HepG2 (cell line): Measurements from ENCODE around the gene TIGAR. TPM values are rescaled to one million over a fixed set of nuclear protein-coding genes. Genes with fewer than 3 reads are reported as not detected.

Source experiments
- CEBPB ChIP-seq: IDR thresholded peaks from 2 replicates; pipeline ENCODE4 v1.6.1; 2011; ENCODE audit warnings: low read depth, low read length, improper control_type of control experiment, borderline replicate concordance
- CHD4 ChIP-seq: fragments of 200-600 bp; sonication (generic); IDR thresholded peaks from 2 replicates; pipeline ENCODE4 v1.7.0; 2017; ENCODE audit warnings: mild to moderate bottlenecking, low read length, borderline replicate concordance
- EP300 ChIP-seq, 3 experiments: sonication (generic) in 1 of 3; formaldehyde crosslinking in 1 of 3; IDR thresholded peaks; 2 replicates each; pipeline versions ENCODE4 v1.5.1 to v1.6.1; 2011 to 2020; ENCODE audit warnings: low read depth in 2 of 3, low read length in 2 of 3, borderline replicate concordance in 1 of 3, improper control_type of control experiment in 1 of 3, mild to moderate bottlenecking in 1 of 3, missing genetic modification reagents in 1 of 3, moderate library complexity in 1 of 3
- GATAD2A ChIP-seq: IDR thresholded peaks from 2 replicates; pipeline ENCODE4 v1.6.1; 2016
- GTF3A ChIP-seq: sonication (generic); formaldehyde crosslinking; conservative IDR thresholded peaks from 2 replicates; pipeline ENCODE4 v1.4.0; 2020; ENCODE audit warnings: mild to moderate bottlenecking, missing genetic modification reagents
- HNF4A ChIP-seq: sonication (generic); formaldehyde crosslinking; IDR thresholded peaks from 2 replicates; pipeline ENCODE4 v1.4.0; 2020; ENCODE audit warnings: missing genetic modification reagents
- ISL2 ChIP-seq: sonication (generic); formaldehyde crosslinking; IDR thresholded peaks from 2 replicates; pipeline ENCODE4 v1.5.0; 2020; ENCODE audit warnings: missing genetic modification reagents
- LCORL ChIP-seq, 2 experiments: fragments of 450-650 bp in 1 of 2; sonication (generic) in 1 of 2; formaldehyde crosslinking in 1 of 2; IDR thresholded peaks; 2 replicates each; pipeline versions ENCODE4 v1.5.0 to v1.6.1; 2017 to 2020; ENCODE audit warnings: antibody characterized with exemption in 1 of 2, missing genetic modification reagents in 1 of 2
- PCBP1 ChIP-seq: fragments of 200-400 bp; formaldehyde crosslinking; IDR thresholded peaks from 2 replicates; pipeline ENCODE4 v1.6.1; 2017; ENCODE audit warnings: mild to moderate bottlenecking, low read depth, low read length, borderline replicate concordance
- REPIN1 ChIP-seq: sonication (generic); formaldehyde crosslinking; IDR thresholded peaks from 2 replicates; pipeline ENCODE4 v1.8.0; 2022; ENCODE audit warnings: missing genetic modification reagents, low read depth, mild to moderate bottlenecking, borderline replicate concordance
- SAP130 ChIP-seq: IDR thresholded peaks from 2 replicates; pipeline ENCODE4 v1.6.1; 2016; ENCODE audit warnings: low read depth
- SIN3B ChIP-seq: fragments of 150-350 bp; IDR thresholded peaks from 2 replicates; pipeline ENCODE4 v1.6.1; 2014; ENCODE audit warnings: low read length
- SOX5 ChIP-seq: IDR thresholded peaks from 2 replicates; pipeline ENCODE4 v1.6.1; 2016; ENCODE audit warnings: borderline replicate concordance
- SP5 ChIP-seq: IDR thresholded peaks from 2 replicates; pipeline ENCODE4 v1.6.1; 2016; ENCODE audit warnings: low read depth, borderline replicate concordance
- TBL1XR1 ChIP-seq: fragments of 150-350 bp; IDR thresholded peaks from 2 replicates; pipeline ENCODE4 v1.6.1; 2014; ENCODE audit warnings: borderline replicate concordance, low read length; ENCODE audit not compliant: partially characterized antibody
- ZFP90 ChIP-seq: sonication (generic); formaldehyde crosslinking; IDR thresholded peaks from 2 replicates; pipeline ENCODE4 v1.8.0; 2022; ENCODE audit warnings: missing genetic modification reagents, mild to moderate bottlenecking, inconsistent platforms, borderline replicate concordance
- ZNF317 ChIP-seq: sonication (generic); formaldehyde crosslinking; IDR thresholded peaks from 2 replicates; pipeline ENCODE4 v1.5.0; 2020; ENCODE audit warnings: mild to moderate bottlenecking, missing genetic modification reagents
- ZNF75D ChIP-seq: sonication (generic); formaldehyde crosslinking; IDR thresholded peaks from 2 replicates; pipeline ENCODE4 v1.8.1; 2023; ENCODE audit warnings: missing genetic modification reagents, mild to moderate bottlenecking, borderline replicate concordance
- polyA plus RNA-seq, 8 experiments: library from polyadenylated mRNA; depleted of rRNA in 3 of 8; stranded (reverse) in 7 of 8; unstranded in 1 of 8; fragments of >200 nt; fragmentation: Illumina TruSeq in 4 of 8; extraction: Trizol in 4 of 8; gene quantifications; 2 replicates each; pipeline versions ENCODE4 v1.2.1 to v1.2.3, GENCODE V29; 2011 to 2016; ENCODE audit warnings: low read depth in 4 of 8, missing spikeins in 1 of 8, mixed read lengths in 1 of 8; ENCODE audit not compliant: insufficient read depth in 1 of 8
- total RNA-seq, 5 experiments: library from RNA; depleted of rRNA; stranded (reverse); fragments of >200 nt; fragmentation: Illumina TruSeq; extraction: Trizol; gene quantifications; 2 replicates each; pipeline ENCODE4 v1.2.3, GENCODE V29; 2016; ENCODE audit warnings: low read depth in 1 of 5
- TF ChIP-seq, protein P1 (sequence below): IDR thresholded peaks from 2 replicates; pipeline ENCODE4 v1.6.1; 2012; ENCODE audit warnings: inconsistent platforms
- TF ChIP-seq, protein P2 (sequence below): sonication (generic); formaldehyde crosslinking; IDR thresholded peaks from 2 replicates; pipeline ENCODE4 v1.4.0; 2020; ENCODE audit warnings: missing genetic modification reagents
- TF ChIP-seq, protein P3 (sequence below): sonication (generic); formaldehyde crosslinking; IDR thresholded peaks from 2 replicates; pipeline ENCODE4 v1.5.0; 2020; ENCODE audit warnings: mild to moderate bottlenecking, missing genetic modification reagents
- TF ChIP-seq, protein P4 (sequence below): sonication (generic); formaldehyde crosslinking; IDR thresholded peaks from 2 replicates; pipeline ENCODE4 v1.5.1; 2020; ENCODE audit warnings: mild to moderate bottlenecking, missing genetic modification reagents, moderate library complexity
- TF ChIP-seq, protein P5 (sequence below): sonication (generic); formaldehyde crosslinking; IDR thresholded peaks from 2 replicates; pipeline ENCODE4 v1.4.0; 2020; ENCODE audit warnings: low read depth, mild to moderate bottlenecking, missing genetic modification reagents

Gene TIGAR
- total and polyA plus RNA-seq, 2 of the 13 experiments (the other 11 are each of a cell fraction or from before 2014, with no cell fraction given): 2.6 to 21.8 TPM

DNA sequence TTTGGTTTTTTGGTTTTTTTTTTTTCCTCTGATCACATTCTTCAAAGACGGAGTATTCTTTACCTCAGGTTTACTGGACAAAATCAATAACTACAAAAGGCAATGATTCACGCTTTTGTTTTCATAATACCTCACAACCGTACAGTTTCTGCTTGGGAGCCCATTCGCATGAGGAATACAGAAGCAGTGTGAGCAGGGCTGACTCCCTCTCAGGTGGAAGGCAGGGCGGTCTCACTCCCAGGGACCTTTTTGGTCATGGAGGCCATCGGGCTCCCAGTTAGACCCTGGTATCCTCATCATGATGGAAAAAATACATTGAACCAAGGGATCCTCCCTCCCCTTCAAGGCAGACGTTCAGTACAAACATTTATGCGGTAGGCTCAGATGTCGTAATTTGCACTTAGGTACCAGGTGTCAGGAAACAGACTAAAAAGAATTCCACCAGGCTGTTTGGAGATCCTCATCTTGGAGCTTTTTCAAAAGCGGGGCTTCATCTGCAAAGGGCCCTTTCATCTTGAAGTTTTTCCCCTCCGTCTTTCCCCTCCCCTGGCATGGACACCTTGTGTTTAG is 19.0 kb upstream of the TIGAR start (continued):
- TF ChIP-seq CHD4 (no peak), GATAD2A (CRISPR knock-in tag) (0 out of 2 replicates have a peak, but pooled peaks have one; percentile 9), PCBP1 (no peak), GTF3A (CRISPR knock-in tag) (no peak), LCORL (IDR thresholded peaks at IDR 0.05) (no peak), LCORL (CRISPR knock-in tag; IDR thresholded peaks at IDR 0.05) (0 out of 2 replicates have a peak, but pooled peaks have one; percentile 28), CEBPB (peak; percentile 27; the same call in 1 of the 2 replicates), SAP130 (CRISPR knock-in tag) (0 out of 2 replicates have a peak, but pooled peaks have one; percentile 16), REPIN1 (CRISPR knock-in tag) (0 out of 2 replicates have a peak, but pooled peaks have one; percentile 14), ISL2 (CRISPR knock-in tag) (0 out of 2 replicates have a peak, but pooled peaks have one; percentile 11), HNF4A (CRISPR knock-in tag) (peak; percentile 67), SP5 (CRISPR knock-in tag) (no peak), ZFP90 (CRISPR knock-in tag) (no peak), TBL1XR1 (no peak), ZNF75D (no peak), EP300 (IDR thresholded peaks at IDR 0.05; ENCODE audit: low read depth in 2 of 2, low read length in 2 of 2) (no peak; a peak in 1 of 4 replicates), EP300 (CRISPR knock-in tag; IDR thresholded peaks at IDR 0.05; ENCODE audit: borderline replicate concordance) (no peak), ZNF317 (no peak), SIN3B (no peak), SOX5 (CRISPR knock-in tag) (peak; percentile 34; the same call in 1 of the 2 replicates)
- TF ChIP-seq, protein P1, sequence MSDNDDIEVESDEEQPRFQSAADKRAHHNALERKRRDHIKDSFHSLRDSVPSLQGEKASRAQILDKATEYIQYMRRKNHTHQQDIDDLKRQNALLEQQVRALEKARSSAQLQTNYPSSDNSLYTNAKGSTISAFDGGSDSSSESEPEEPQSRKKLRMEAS: no peak
- TF ChIP-seq, protein P2, sequence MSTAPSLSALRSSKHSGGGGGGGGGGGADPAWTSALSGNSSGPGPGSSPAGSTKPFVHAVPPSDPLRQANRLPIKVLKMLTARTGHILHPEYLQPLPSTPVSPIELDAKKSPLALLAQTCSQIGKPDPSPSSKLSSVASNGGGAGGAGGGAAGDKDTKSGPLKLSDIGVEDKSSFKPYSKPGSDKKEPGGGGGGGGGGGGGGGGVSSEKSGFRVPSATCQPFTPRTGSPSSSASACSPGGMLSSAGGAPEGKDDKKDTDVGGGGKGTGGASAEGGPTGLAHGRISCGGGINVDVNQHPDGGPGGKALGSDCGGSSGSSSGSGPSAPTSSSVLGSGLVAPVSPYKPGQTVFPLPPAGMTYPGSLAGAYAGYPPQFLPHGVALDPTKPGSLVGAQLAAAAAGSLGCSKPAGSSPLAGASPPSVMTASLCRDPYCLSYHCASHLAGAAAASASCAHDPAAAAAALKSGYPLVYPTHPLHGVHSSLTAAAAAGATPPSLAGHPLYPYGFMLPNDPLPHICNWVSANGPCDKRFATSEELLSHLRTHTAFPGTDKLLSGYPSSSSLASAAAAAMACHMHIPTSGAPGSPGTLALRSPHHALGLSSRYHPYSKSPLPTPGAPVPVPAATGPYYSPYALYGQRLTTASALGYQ (CRISPR knock-in tag): no peak
- TF ChIP-seq, protein P3, sequence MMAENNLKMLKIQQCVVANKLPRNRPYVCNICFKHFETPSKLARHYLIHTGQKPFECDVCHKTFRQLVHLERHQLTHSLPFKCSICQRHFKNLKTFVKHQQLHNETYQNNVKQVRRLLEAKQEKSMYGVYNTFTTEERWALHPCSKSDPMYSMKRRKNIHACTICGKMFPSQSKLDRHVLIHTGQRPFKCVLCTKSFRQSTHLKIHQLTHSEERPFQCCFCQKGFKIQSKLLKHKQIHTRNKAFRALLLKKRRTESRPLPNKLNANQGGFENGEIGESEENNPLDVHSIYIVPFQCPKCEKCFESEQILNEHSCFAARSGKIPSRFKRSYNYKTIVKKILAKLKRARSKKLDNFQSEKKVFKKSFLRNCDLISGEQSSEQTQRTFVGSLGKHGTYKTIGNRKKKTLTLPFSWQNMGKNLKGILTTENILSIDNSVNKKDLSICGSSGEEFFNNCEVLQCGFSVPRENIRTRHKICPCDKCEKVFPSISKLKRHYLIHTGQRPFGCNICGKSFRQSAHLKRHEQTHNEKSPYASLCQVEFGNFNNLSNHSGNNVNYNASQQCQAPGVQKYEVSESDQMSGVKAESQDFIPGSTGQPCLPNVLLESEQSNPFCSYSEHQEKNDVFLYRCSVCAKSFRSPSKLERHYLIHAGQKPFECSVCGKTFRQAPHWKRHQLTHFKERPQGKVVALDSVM (CRISPR knock-in tag): no peak
- TF ChIP-seq, protein P4, sequence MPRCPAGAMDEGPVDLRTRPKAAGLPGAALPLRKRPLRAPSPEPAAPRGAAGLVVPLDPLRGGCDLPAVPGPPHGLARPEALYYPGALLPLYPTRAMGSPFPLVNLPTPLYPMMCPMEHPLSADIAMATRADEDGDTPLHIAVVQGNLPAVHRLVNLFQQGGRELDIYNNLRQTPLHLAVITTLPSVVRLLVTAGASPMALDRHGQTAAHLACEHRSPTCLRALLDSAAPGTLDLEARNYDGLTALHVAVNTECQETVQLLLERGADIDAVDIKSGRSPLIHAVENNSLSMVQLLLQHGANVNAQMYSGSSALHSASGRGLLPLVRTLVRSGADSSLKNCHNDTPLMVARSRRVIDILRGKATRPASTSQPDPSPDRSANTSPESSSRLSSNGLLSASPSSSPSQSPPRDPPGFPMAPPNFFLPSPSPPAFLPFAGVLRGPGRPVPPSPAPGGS (CRISPR knock-in tag): no peak
- TF ChIP-seq, protein P5, sequence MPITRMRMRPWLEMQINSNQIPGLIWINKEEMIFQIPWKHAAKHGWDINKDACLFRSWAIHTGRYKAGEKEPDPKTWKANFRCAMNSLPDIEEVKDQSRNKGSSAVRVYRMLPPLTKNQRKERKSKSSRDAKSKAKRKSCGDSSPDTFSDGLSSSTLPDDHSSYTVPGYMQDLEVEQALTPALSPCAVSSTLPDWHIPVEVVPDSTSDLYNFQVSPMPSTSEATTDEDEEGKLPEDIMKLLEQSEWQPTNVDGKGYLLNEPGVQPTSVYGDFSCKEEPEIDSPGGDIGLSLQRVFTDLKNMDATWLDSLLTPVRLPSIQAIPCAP (CRISPR knock-in tag): no peak
